GM19463 (cell line): Measurements from ENCODE around the gene CUEDC1.
A peak's percentile ranks its signal among the peaks of the same experiment; 100 is the strongest.

Source experiments
- ATAC-seq: cut with Tn5 transposase; IDR thresholded peaks from one replicate; pipeline ENCODE4 v1.9.1; 2021; ENCODE audit warnings: mild to moderate bottlenecking, moderate library complexity; ENCODE audit not compliant: unreplicated experiment

CUEDC1 gene

GRCh38 chr17:57866319-57866718 is 88.9 kb downstream of the CUEDC1 start:
- no peak for ATAC-seq

- no peak for ATAC-seq
Measured at GRCh38 chr17:57864273-57864672, 90.9 kb downstream of the CUEDC1 start.

GRCh38 chr17:57862694-57863667 is 92.2 kb downstream of the CUEDC1 start:
- no peak for ATAC-seq

GRCh38 chr17:57861790-57862693 is 93.2 kb downstream of the CUEDC1 start:
- peak; percentile 9 for ATAC-seq

GRCh38 chr17:57861000-57861789 is 94.0 kb downstream of the CUEDC1 start:
- peak; percentile 35 for ATAC-seq

- ATAC-seq = no peak
Measured at GRCh38 chr17:57860414-57860999, 94.7 kb downstream of the CUEDC1 start.

- ATAC-seq = no peak
Measured at GRCh38 chr17:57859601-57860413, 95.4 kb downstream of the CUEDC1 start.

- no peak for ATAC-seq
Measured at GRCh38 chr17:57858838-57859237, 96.4 kb downstream of the CUEDC1 start.

- ATAC-seq = no peak
Measured at GRCh38 chr17:57856792-57857620, 98.2 kb downstream of the CUEDC1 start.

GRCh38 chr17:57855391-57856035 is 99.7 kb downstream of the CUEDC1 start:
- no peak for ATAC-seq

- ATAC-seq = no peak
Measured at GRCh38 chr17:57853695-57854094, 101.5 kb downstream of the CUEDC1 start.

GRCh38 chr17:57852955-57853328 is 102.3 kb downstream of the CUEDC1 start:
- no peak for ATAC-seq

GRCh38 chr17:57852092-57852954 is 102.9 kb downstream of the CUEDC1 start:
- ATAC-seq = no peak

- peak; percentile 88 for ATAC-seq
Measured at GRCh38 chr17:57849874-57850754, 105.1 kb downstream of the CUEDC1 start, which contains the start of gene MRPS23. Gene MRPS23 (minus strand): TSS chr17:57850044. CDS start chr17:57850010, 34 bp downstream.

GRCh38 chr17:57849163-57849873 is 105.9 kb downstream of the CUEDC1 start:
- peak; percentile 31 for ATAC-seq
